ENCODE measurements around the gene LDHB.

DNA sequence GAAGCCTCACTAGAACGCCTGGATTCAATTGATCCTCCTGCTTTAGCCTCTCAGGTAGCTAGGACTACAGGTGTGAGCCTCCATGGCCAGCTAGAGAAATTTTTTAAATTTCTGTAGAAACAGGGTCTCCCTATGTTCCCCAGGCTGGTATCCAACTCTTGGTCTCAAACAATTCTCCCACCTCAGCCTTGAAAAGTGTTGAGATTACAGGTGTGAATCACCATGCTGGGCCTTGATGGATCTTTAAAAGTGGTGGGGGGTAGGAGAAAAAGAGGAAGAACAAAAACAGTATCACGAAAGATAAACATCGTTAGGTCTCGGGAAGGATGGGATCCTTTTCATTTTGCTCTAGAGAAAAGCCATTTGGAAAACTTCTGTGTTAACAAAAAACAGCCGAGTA, 57.4 kb downstream of the LDHB start:
- TF ChIP-seq CTCF (IDR thresholded peaks at IDR 0.05; ENCODE audit: low read depth, low read length, poor library complexity, severe bottlenecking) (no peak), EZH2phosphoT487 (IDR thresholded peaks at IDR 0.05; ENCODE audit: borderline replicate concordance, low read length) (no peak)
